ENCODE results near the gene ARL2BP. TPM values are rescaled to one million over a fixed set of nuclear protein-coding genes. Genes with fewer than 3 reads are reported as not detected.
A peak's percentile ranks its signal among the peaks of the same experiment; 100 is the strongest.
"Not testable (repeated sequence)": the region's sequence is repeated elsewhere in the genome, so short reads cannot be mapped to it uniquely, and the experiment has no call there.

ARL2BP gene
- total and polyA plus RNA-seq, 2 of the 13 experiments (the other 11 are each of a cell fraction or from before 2014, with no cell fraction given): 64.3 to 67.6 TPM

GRCh38 chr16:57273826-57274225 lies 28.8 kb downstream of the ARL2BP start:
- Histone ChIP-seq H3K9me3 (ENCODE audit: low read length) (no peaks in the 10 kb centered on the region), H3K27me3 (ENCODE audit: control insufficient read depth in 1 of 2, insufficient read depth in 2 of 2, low read length in 2 of 2) (no peaks in the 10 kb centered on the region), H3K79me2 (ENCODE audit: insufficient read depth, low read length) (peaks cover 45% of the 10 kb centered on the region), H4K20me1 (ENCODE audit: insufficient read depth, low read length) (peaks cover 11% of the 10 kb centered on the region; the same call in 1 of the 2 replicates), H2AFZ (ENCODE audit: low read length) (no peak overlapping the region), H3K27ac (ENCODE audit: extremely low read length, insufficient read depth, low read length) (peak overlapping the region; percentile 11), H3K36me3 (replicated peaks in 1 of 2; ENCODE audit: control insufficient read depth in 1 of 2, insufficient read depth in 2 of 2, low read length in 2 of 2) (peaks cover 3 to 7% of the 10 kb centered on the region in 2 experiments; a peak in 2 of 5 replicates), H3K4me1 (ENCODE audit: insufficient read depth, low read length) (peaks cover 100% of the 10 kb centered on the region), H3K4me3 (replicated peaks in 1 of 3; ENCODE audit: insufficient read depth in 1 of 3, low read depth in 2 of 3, low read length in 3 of 3) (no peak overlapping the region), H3K9ac (ENCODE audit: insufficient read depth, low read depth, low read length) (no peak overlapping the region), H3K4me2 (ENCODE audit: low read depth, low read length) (no peak overlapping the region)
- FAIRE-seq (no peak), ATAC-seq (no peak), DNase-seq (ENCODE audit: low spot score) (no peak)
- BruUV-seq (replicated peaks): no TSS peak
- CTCF ChIA-PET (ENCODE audit: low intra/inter-chr PET ratio, low total read pairs): no interaction called here
- in situ Hi-C loops (cut with HindIII; ENCODE audit: extremely low pct_ligation_motif_present, low pct_unique_long_range_greater_than_20kb) (no loop called here), intact Hi-C loops (cut with micrococcal nuclease; ENCODE audit: unreplicated experiment) (no loop called here)
- POLR2A ChIA-PET: no interaction called here
- WGBS (ENCODE audit: low lambda C conversion rate): 86% methylated on average over 5 of the region's 5 CpGs
- TF ChIP-seq NPAS2 (CRISPR knock-in tag; IDR thresholded peaks at IDR 0.05; ENCODE audit: borderline replicate concordance): no peak
- 0 out of 2 replicates have a peak, but pooled peaks have one; percentile 23 for TF ChIP-seq SAP130 (CRISPR knock-in tag; IDR thresholded peaks at IDR 0.05; ENCODE audit: low read depth)
- no peak for TF ChIP-seq ZNF17 (CRISPR knock-in tag; IDR thresholded peaks at IDR 0.05)
- no peak for TF ChIP-seq ETV5 (CRISPR knock-in tag; IDR thresholded peaks at IDR 0.05; ENCODE audit: borderline replicate concordance)
- no peak for TF ChIP-seq ZFP37 (CRISPR knock-in tag; IDR thresholded peaks at IDR 0.05; ENCODE audit: borderline replicate concordance)
- no peak for TF ChIP-seq NKX3-1 (CRISPR knock-in tag; IDR thresholded peaks at IDR 0.05)
- 0 out of 2 replicates have a peak, but pooled peaks have one; percentile 2 for TF ChIP-seq ZNF552 (CRISPR knock-in tag; IDR thresholded peaks at IDR 0.05; ENCODE audit: borderline replicate concordance)
- TF ChIP-seq ZFP82 (CRISPR knock-in tag; IDR thresholded peaks at IDR 0.05; ENCODE audit: borderline replicate concordance): peak; percentile 63; the same call in 1 of the 2 replicates
- peak; percentile 78; the same call in 1 of the 2 replicates for TF ChIP-seq ZNF768 (CRISPR knock-in tag; IDR thresholded peaks at IDR 0.05)
- peak; percentile 95 for TF ChIP-seq ZNF121 (CRISPR knock-in tag; IDR thresholded peaks at IDR 0.05)

GRCh38 chr16:57275946-57276345 lies 30.9 kb downstream of the ARL2BP start:
- peaks cover 100% of the 10 kb centered on the region for H3K4me1 ChIP-seq (ENCODE audit: insufficient read depth, low read length)
- H3K9ac ChIP-seq (ENCODE audit: insufficient read depth, low read depth, low read length); H3K27ac ChIP-seq (ENCODE audit: extremely low read length, insufficient read depth, low read length); CTCF ChIA-PET (ENCODE audit: low intra/inter-chr PET ratio, low total read pairs); FAIRE-seq; H3K36me3 ChIP-seq (replicated peaks in 1 of 2; ENCODE audit: control insufficient read depth in 1 of 2, insufficient read depth in 2 of 2, low read length in 2 of 2); H3K9me3 ChIP-seq (ENCODE audit: low read length); DNase-seq (ENCODE audit: low spot score); intact Hi-C loops (cut with micrococcal nuclease; ENCODE audit: unreplicated experiment); ATAC-seq; in situ Hi-C loops (cut with HindIII; ENCODE audit: extremely low pct_ligation_motif_present, low pct_unique_long_range_greater_than_20kb); H4K20me1 ChIP-seq (ENCODE audit: insufficient read depth, low read length); H3K27me3 ChIP-seq (ENCODE audit: control insufficient read depth in 1 of 2, insufficient read depth in 2 of 2, low read length in 2 of 2); H2AFZ ChIP-seq (ENCODE audit: low read length); H3K4me2 ChIP-seq (ENCODE audit: low read depth, low read length); BruUV-seq (replicated peaks); H3K4me3 ChIP-seq (replicated peaks in 1 of 3; ENCODE audit: insufficient read depth in 1 of 3, low read depth in 2 of 3, low read length in 3 of 3); POLR2A ChIA-PET: not testable (repeated sequence)
- peaks cover 48% of the 10 kb centered on the region for H3K79me2 ChIP-seq (ENCODE audit: insufficient read depth, low read length)
- WGBS (ENCODE audit: low lambda C conversion rate): 65% methylated on average over 5 of the region's 5 CpGs
- TF ChIP-seq TEAD3 (CRISPR knock-in tag; optimal IDR thresholded peaks at IDR 0.05; ENCODE audit: borderline replicate concordance) (peak; percentile 10), RARA (CRISPR knock-in tag; IDR thresholded peaks at IDR 0.05) (peak; percentile 59), SALL1 (CRISPR knock-in tag; IDR thresholded peaks at IDR 0.05) (peak; percentile 22; the same call in 1 of the 2 replicates), ZNF501 (CRISPR knock-in tag; IDR thresholded peaks at IDR 0.05) (peak; percentile 37; the same call in 1 of the 2 replicates), GFI1 (CRISPR knock-in tag; IDR thresholded peaks at IDR 0.05; ENCODE audit: borderline replicate concordance) (peak; percentile 64; the same call in 1 of the 2 replicates), ZMYM3 (CRISPR knock-in tag; IDR thresholded peaks at IDR 0.05) (0 out of 2 replicates have a peak, but pooled peaks have one; percentile 22), HNF4A (CRISPR knock-in tag; IDR thresholded peaks at IDR 0.05) (peak; percentile 26; the same call in 1 of the 2 replicates), PAXIP1 (CRISPR knock-in tag; conservative IDR thresholded peaks at IDR 0.05) (peak; percentile 24; the same call in 1 of the 2 replicates)
